ENCODE measurements around the gene TRIM66.

Gene TRIM66

DNA sequence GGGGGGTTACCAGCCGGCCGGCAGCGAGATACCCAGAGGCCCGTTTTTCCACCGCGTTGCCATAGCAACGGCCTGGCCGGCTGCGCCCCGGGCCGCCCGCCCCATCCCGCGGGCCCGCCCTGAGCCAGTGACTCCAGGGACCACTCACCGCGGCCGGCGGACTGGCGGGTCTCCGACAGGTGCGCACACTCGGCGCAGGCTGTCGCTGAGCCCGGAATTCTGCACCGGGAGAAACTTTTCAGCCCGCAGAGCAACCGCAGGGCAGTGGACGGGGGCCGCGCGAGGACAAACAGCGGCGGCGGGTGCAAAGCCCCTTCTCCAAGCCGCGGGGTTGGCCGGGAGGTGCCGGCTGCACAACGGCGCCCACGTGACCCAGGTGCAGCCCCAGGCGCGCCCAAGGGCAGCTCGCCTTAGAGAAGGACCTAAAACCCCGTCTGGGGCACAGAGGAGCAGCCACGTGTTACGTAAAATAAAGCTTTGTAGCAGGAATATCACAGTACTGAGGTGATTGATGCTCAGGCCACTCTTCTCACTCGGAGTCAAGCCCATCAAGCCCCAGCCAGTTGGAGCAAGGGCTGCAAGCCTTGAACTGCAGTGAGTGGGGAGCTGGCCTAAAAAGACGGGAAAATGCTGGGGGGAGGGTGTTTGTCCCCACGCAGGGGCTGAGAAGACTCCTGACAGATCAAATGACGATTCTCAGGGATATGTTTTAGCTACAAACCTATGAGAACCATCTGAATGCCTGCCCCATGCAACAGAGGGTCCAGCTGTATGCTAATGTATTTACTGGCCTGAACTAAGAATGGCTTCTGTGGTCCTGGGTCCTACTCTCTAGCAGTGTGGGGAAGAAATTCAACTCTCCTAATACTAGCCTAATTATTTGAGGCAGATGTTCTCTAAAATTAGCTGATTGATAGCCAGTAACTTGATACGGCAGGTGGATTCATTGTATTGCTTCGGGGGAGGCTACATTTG, 88.2 kb downstream of the TRIM66 start, which contains the start of gene STK33:
TSS of gene STK33 (minus strand) at position 294 of the 975 bp plus-strand sequence. CDS start 119,323 bp downstream, outside the sequence.
- Mint-ChIP-seq H3K4me3 (peak within 1 kb of the TSS; percentile 84 to 85), H3K27ac (peak within 1 kb of the TSS; percentile 27 to 59), H3K4me1 (peaks cover 12% of the 10 kb centered on the region), H3K27me3 (peaks cover 51% of the 10 kb centered on the region), H3K9me3 (no peaks in the 10 kb centered on the region)
- ATAC-seq (peak; percentile 97), DNase-seq (peak; percentile 70 to 79)

DNA sequence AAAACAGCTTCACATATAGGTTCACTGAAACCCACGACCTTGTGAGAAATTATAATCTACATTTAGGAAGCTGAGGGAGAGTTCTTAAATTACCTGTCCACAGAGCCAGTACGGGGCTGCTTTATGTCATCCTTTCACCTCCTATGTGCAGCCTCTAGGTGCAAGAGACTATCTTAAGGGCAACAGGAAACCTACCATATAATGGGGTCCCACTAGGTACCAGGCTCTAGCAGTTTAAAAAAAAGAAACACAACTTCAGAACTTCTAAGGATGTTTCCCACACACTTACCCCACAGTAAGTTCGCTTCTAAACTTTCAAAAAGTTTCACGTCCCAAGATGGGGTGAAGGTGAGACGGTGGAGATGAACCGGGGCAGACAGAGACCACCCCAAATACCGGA, 89.0 kb downstream of the TRIM66 start:
- Mint-ChIP-seq H3K27me3 (peaks cover 44% of the 10 kb centered on the region), H3K4me1 (peaks cover 12% of the 10 kb centered on the region), H3K4me3 (peak overlapping the region; percentile 84 to 85), H3K9me3 (no peaks in the 10 kb centered on the region), H3K27ac (peak overlapping the region; percentile 27 to 59)
- ATAC-seq (peak; percentile 44), DNase-seq (no peak)

DNA sequence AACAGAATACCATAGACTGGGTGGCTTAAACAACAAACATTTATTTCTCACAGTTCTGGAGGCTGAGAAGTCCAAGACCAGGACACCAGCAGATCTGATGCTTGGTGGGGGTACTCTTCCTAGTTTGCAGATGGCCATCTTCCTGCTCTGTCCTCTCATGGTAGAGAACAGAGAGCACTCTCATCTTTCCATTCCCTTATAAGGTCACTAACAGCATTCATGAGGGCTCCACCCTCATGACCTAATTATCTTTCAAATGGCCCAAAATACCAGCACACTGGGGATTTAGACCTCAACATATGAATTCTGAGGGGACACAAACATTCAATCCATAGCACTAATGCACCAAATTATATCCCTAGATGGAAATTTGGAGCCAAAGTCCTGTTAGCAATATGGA, 94.5 kb downstream of the TRIM66 start:
- Mint-ChIP-seq H3K9me3 (no peaks in the 10 kb centered on the region), H3K4me1 (peaks cover 1% of the 10 kb centered on the region), H3K4me3 (no peak overlapping the region), H3K27ac (no peak overlapping the region), H3K27me3 (peaks cover 17% of the 10 kb centered on the region)
- no peak for ATAC-seq
- DNase-seq: no peak

DNA sequence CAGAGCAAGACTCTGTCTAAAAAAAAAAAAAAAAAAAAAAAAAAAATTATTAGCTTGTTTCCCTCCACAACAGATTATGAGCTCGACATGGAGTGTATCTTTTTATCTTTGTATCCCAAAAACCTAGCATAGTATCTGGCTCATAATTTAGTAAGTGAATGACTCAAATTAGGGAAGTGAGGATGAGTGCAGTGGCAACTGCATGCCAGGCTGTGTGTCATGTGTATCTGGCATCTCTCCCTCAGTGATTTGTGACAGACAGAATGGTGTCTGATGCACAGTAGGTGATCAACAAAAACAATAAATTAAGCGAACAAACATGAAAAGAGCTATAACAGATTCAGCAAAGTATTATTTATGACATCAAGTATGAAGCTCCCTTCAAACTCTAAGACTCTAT, 95.7 kb downstream of the TRIM66 start:
- Mint-ChIP-seq H3K4me1 (no peaks in the 10 kb centered on the region), H3K4me3 (no peak overlapping the region), H3K27me3 (peaks cover 12% of the 10 kb centered on the region), H3K9me3 (no peaks in the 10 kb centered on the region), H3K27ac (no peak overlapping the region)
- DNase-seq (no peak), ATAC-seq (no peak)

DNA sequence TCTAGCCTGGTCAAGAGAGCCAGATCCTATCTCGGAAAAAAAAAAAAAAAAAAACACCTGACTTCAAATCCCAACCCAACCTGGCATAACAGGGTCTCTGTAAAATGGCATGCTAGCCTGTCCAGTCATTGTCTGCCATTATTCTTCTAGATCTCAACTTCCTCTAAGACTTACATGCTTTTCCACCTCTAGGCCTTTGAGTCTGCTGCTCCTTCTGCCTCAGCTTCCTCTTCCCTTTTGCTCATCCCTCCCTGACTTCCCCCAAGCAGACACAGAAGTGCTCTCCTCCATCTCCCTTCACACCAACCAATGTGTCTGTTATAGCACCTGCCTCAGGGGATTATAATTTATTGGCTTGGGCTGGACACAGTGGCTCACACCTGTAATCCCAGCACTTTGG, 96.3 kb downstream of the TRIM66 start:
- Mint-ChIP-seq H3K27me3 (peaks cover 6% of the 10 kb centered on the region), H3K4me1 (no peaks in the 10 kb centered on the region), H3K27ac (no peak overlapping the region), H3K9me3 (no peaks in the 10 kb centered on the region), H3K4me3 (no peak overlapping the region)
- ATAC-seq: no peak
- DNase-seq: no peak

DNA sequence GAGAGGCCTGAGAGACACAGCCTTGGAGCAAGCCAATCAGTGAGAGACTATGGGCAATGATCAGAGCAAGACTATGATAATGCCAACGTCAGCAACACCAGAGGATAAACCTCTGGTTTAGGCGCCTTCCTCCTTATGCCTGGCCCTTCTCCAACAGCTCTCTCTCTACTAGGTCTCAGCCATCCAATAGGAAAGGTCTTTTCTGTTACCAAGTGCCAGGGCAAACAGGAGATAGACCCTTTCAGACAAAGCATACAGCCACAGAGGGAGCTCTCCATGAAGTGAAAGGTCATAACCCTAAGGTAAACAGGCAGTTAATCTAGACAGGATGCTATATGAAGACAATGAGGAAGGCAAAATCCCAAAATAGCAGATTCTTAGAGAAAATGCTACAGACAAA, 98.0 kb downstream of the TRIM66 start:
- H3K4me1 Mint-ChIP-seq: no peaks in the 10 kb centered on the region
- DNase-seq (no peak), ATAC-seq (no peak)
- H3K4me3 Mint-ChIP-seq: no peak overlapping the region
- H3K9me3 Mint-ChIP-seq: peaks cover 0 to 3% of the 10 kb centered on the region in 2 donors
- H3K27ac Mint-ChIP-seq: no peak overlapping the region
- H3K27me3 Mint-ChIP-seq: no peaks in the 10 kb centered on the region

DNA sequence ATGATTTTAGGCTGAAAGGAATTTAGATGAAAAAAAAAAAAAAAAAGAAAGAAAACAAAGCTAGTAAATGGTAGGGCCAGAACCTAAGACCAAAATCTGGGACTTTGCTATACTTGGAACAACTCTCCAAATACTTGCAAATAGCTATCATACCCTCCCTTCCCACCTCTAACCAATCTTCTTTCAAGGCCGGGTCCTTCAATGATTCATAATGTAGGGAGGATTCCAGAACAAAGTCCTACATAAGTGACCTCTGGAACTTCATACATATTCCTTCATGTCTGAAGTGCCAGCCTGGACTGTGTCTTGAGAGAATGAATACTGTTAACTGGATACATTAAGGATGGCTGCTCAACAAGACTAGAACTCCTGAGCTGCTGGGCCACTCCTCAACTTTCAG, 98.4 kb downstream of the TRIM66 start:
- no peaks in the 10 kb centered on the region for H3K27me3 Mint-ChIP-seq
- peaks cover 0 to 3% of the 10 kb centered on the region in 2 donors for H3K9me3 Mint-ChIP-seq
- DNase-seq: no peak
- no peak overlapping the region for H3K27ac Mint-ChIP-seq
- ATAC-seq: no peak
- no peaks in the 10 kb centered on the region for H3K4me1 Mint-ChIP-seq
- H3K4me3 Mint-ChIP-seq: no peak overlapping the region

DNA sequence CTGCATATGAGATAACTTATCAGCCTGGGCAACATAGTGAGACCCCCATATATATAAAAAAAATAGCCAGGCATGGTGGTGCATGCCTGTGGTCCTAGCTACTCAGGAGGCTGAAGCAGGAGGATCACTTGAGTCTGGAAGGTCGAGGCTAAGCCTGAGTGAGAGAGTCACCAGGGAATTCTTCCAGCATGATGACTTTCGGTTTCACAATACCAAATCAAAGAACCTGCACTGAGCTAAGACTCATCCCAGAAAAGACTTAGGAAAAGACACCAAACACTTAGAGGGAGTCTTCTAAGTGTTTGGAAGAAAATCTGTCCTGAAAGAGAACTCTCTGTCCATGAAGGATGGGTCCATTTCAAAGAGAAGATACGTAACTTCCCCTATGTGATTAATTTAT, 101.2 kb downstream of the TRIM66 start:
- H3K27me3 Mint-ChIP-seq: no peaks in the 10 kb centered on the region
- H3K9me3 Mint-ChIP-seq: peaks cover 0 to 3% of the 10 kb centered on the region in 2 donors
- H3K4me1 Mint-ChIP-seq: no peaks in the 10 kb centered on the region
- no peak for ATAC-seq
- no peak for DNase-seq
- no peak overlapping the region for H3K27ac Mint-ChIP-seq
- H3K4me3 Mint-ChIP-seq: no peak overlapping the region

DNA sequence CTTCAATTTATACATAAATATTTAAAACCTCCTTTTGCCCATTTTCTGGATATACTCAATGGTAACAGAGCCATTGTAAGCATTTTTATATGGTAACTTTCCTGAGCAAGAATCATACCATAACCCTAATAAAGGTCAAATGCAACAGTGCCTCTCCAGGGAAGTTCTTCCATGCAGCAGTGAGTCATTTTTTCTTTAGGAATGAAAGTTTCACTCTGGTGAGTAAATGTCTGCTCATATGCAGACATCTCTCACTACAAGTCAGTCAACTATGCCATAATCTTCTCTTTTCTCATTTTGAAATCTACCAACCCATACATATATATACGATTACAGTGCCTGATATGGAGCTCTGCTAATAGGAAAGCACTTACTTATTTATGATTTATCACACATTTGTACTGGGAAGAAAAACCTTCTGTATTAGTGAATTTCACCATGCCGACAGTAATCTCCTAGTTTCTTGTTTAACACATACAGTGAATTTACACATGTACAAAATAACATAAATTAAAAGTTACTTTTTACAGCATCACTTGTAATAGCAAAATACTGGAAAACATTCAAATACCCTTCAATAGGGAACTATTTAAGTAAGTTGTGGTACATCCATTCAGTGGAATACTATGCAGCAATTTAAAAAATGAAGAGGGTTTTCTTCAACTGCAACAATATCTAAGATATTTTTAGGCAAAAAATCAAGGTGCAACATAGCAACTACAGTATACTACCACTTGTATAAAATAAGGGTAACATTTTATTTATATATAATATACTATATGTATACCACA, 104.5 kb downstream of the TRIM66 start:
- ATAC-seq (no peak), DNase-seq (no peak)
- Mint-ChIP-seq H3K27ac (no peak overlapping the region), H3K9me3 (peaks cover 0 to 3% of the 10 kb centered on the region in 2 donors), H3K27me3 (no peaks in the 10 kb centered on the region), H3K4me1 (no peaks in the 10 kb centered on the region), H3K4me3 (no peak overlapping the region)

DNA sequence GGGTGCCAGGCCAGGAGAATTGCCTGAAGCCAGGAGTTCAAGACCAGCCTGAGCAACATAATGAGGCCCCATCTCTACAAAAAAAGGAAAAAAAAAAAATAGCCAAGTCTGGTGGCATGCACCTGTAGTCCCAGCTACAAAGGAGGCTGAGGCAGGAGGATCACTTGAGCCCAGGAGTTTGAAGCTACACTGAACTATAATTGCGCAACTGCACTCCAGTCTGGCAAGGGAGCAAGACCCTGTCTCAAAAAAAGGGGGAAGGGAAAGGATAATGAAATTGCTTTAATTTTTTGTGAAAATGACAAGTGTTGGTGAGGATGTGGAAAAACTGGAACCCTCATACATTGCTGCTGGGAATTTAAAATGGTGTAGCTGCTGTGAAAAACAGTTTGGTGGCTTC, 107.7 kb downstream of the TRIM66 start:
- no peaks in the 10 kb centered on the region for H3K4me1 Mint-ChIP-seq
- DNase-seq (no peak), ATAC-seq (no peak)
- no peak overlapping the region for H3K4me3 Mint-ChIP-seq
- no peaks in the 10 kb centered on the region for H3K9me3 Mint-ChIP-seq
- H3K27ac Mint-ChIP-seq: no peak overlapping the region
- no peaks in the 10 kb centered on the region for H3K27me3 Mint-ChIP-seq

DNA sequence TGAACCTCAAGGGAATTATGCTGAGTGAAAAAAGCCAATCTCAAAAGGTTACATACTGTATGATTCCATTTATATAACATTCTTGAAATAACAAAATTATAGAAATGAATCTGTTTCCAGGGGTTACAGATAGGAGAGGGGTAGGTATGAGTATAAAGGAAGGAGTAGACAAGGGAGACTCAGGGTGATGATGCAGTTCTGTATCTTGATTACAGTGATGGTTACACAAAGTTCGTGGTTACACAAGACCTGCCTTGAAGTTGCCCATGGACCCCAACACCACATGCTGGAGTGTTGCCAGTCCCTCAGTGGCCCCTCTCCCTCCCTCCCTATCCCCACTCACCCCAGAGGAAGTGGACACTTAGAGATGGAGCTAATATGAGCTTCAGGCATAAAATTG, 108.7 kb downstream of the TRIM66 start:
- H3K27me3 Mint-ChIP-seq: no peaks in the 10 kb centered on the region
- no peak overlapping the region for H3K4me3 Mint-ChIP-seq
- DNase-seq (no peak), ATAC-seq (peak; percentile 35)
- H3K27ac Mint-ChIP-seq: no peak overlapping the region
- H3K4me1 Mint-ChIP-seq: no peaks in the 10 kb centered on the region
- no peaks in the 10 kb centered on the region for H3K9me3 Mint-ChIP-seq

DNA sequence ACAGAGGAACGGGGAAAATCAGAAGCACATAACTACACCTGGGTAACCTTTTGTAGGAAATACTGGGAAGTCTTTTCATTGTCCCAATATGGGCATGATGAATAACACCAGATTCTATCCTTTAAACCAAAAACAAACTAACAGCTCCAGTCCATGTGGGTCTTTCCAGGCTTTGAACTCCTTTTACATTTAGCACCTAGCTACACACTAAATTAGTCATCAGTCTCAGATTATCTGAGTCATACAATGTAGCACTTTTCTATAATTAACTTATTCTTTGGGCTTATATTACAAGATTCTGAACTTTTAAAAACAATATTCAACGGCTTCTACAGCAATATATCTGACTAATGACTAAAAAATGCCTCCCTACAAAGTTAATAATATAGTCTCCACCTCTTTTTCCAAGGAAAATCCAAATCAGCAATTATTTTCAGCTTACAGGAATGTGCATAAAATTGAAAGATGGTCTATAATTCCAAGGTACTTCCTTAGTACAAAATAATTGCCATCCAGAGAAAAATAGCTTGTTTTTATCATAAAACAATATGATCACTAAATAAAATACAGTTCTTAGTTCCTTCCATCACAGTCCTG, 114.8 kb downstream of the TRIM66 start:
- Mint-ChIP-seq H3K27ac (no peak overlapping the region), H3K4me3 (no peak overlapping the region), H3K4me1 (peaks cover 13% of the 10 kb centered on the region), H3K9me3 (no peaks in the 10 kb centered on the region), H3K27me3 (peaks cover 8% of the 10 kb centered on the region)
- no peak for DNase-seq
- peak; percentile 80 for ATAC-seq

DNA sequence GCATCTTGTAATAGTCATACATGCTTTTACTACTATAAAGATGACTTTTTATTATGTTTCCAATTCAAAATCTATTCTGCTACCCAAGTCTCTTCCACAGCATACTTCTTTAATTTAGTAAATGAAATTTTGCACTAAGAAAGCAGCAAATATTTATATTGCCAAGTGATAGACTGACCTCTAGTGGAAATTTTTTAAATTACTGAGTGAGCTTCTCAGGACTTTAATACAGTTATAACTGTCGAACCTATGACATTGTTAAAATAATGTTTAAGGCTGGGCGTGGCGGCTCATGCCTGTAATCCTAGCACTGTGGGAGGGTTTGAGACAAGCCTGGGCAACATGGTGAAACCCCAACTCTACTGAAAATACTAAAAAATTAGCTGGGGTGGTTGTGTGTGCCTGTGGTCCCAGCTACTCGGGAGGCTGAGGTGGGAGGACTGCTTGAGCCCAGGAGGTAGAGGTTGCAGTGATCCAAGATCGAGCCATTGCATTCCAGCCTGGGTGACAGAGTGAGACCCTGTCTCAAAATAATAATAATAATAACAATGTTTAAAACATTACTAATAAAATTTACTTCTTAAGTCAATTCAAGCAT, 115.8 kb downstream of the TRIM66 start:
- Mint-ChIP-seq H3K4me1 (peaks cover 13% of the 10 kb centered on the region), H3K4me3 (no peak overlapping the region), H3K27ac (no peak overlapping the region), H3K27me3 (peaks cover 8% of the 10 kb centered on the region), H3K9me3 (no peaks in the 10 kb centered on the region)
- ATAC-seq (peak; percentile 55), DNase-seq (peak in 1 of 2 donors; percentile 5)

DNA sequence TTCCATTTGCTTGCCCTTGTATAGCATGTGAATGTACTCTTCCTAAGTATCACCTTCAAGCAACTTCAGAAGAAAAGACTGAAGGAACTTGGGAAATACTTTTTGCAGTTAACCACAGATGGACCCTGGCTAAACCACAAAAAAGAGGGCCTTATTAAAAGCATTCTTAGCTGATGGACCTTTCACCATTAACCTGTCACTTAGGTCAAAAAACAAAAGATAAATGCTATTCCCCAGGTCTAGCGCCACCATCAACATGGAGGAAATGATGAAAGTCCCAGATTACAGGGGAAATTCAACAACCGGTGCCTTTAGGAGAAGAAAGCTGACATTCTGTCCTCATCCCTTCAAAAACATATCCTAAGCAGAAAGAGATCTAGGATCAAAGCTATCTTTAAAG, 117.9 kb downstream of the TRIM66 start:
- ATAC-seq (no peak), DNase-seq (no peak)
- Mint-ChIP-seq H3K27ac (no peak overlapping the region), H3K27me3 (peaks cover 17% of the 10 kb centered on the region), H3K9me3 (peaks cover 0 to 5% of the 10 kb centered on the region in 2 donors), H3K4me3 (no peak overlapping the region), H3K4me1 (peaks cover 13% of the 10 kb centered on the region)
